Suprapubic skin (tissue), 4 donors: ENCODE data around the gene DGKZ. TPM values are rescaled to one million over a fixed set of nuclear protein-coding genes. Genes with fewer than 3 reads are reported as not detected.
"Not testable (repeated sequence)": the region's sequence is repeated elsewhere in the genome, so short reads cannot be mapped to it uniquely, and the experiment has no call there.

Experiments used
- DNase-seq, 2 donors: peaks; one replicate each; pipeline ENCODE4 v3.0.0-alpha.2; 2019; ENCODE audit warnings: low spot score in 2 of 2
- H3K27ac ChIP-seq: fragments of 200-600 bp; sonication (generic); one replicate; pipeline ENCODE4 v1.5.1; 2019
- H3K27me3 ChIP-seq: fragments of 200-600 bp; sonication (generic); one replicate; pipeline ENCODE4 v1.5.1; 2019
- H3K36me3 ChIP-seq: fragments of 200-600 bp; sonication (generic); one replicate; pipeline ENCODE4 v1.5.1; 2019
- H3K4me1 ChIP-seq: fragments of 200-600 bp; sonication (generic); one replicate; pipeline ENCODE4 v1.5.1; 2019
- H3K4me3 ChIP-seq: fragments of 200-600 bp; sonication (generic); one replicate; pipeline ENCODE4 v1.5.1; 2019; ENCODE audit warnings: mild to moderate bottlenecking
- H3K9me3 ChIP-seq: fragments of 200-600 bp; sonication (generic); one replicate; pipeline ENCODE4 v1.5.1; 2019
- EP300 ChIP-seq: sonication (generic); formaldehyde crosslinking; IDR thresholded peaks from one replicate; pipeline ENCODE4 v1.6.1; 2017; ENCODE audit warnings: antibody characterized with exemption
- POLR2A ChIP-seq, 2 donors: fragments of 450-650 bp; IDR thresholded peaks; one replicate each; pipeline ENCODE4 v1.6.1; 2017; ENCODE audit warnings: antibody characterized with exemption in 2 of 2, mild to moderate bottlenecking in 2 of 2, moderate library complexity in 2 of 2
- POLR2AphosphoS5 ChIP-seq, 3 donors: sonication (generic); formaldehyde crosslinking; IDR thresholded peaks; one replicate each; pipeline ENCODE4 v1.6.1; 2017; ENCODE audit warnings: antibody characterized with exemption in 3 of 3
- WGBS: methylation state at CpG from one replicate; pipeline ENCODE4 v1.1.5; 2018; 5-methylcytosine and 5-hydroxymethylcytosine counted together
- total RNA-seq, 4 donors: library from RNA; depleted of rRNA; stranded (reverse); fragments of >200 nt; gene quantifications; one replicate each; pipeline ENCODE4 v1.1.0, GENCODE V29; 2016
- TF ChIP-seq, protein P1 (sequence below), 2 donors: fragments of 200-600 bp in 1 of 2; fragments of 450-650 bp in 1 of 2; sonication (generic) in 1 of 2; IDR thresholded peaks; one replicate each; pipeline ENCODE4 v1.5.1; 2016 to 2019; ENCODE audit warnings: antibody characterized with exemption in 2 of 2, mild to moderate bottlenecking in 1 of 2, moderate library complexity in 1 of 2

The DGKZ gene
- total RNA-seq, 4 donors from 2014 or later = 60.5 to 91.0 (median 73.4) TPM

DNA sequence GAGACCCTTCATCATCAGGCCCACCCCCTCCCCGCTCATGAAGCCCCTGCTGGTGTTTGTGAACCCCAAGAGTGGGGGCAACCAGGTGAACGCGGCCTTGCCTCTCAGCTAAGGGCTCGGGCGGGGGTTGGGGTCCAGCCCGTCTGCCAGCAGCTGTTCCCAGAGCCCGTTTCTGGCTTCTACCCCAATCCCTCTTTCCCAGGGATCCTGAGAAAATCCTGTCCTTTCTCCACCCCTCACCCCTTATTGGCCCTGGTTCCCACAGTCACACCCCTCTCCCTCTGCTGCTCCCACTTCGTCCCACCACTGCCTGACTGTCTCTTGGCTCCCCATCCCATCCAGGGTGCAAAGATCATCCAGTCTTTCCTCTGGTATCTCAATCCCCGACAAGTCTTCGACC is 24.8 kb downstream of the DGKZ start:
- TF ChIP-seq, protein P1, sequence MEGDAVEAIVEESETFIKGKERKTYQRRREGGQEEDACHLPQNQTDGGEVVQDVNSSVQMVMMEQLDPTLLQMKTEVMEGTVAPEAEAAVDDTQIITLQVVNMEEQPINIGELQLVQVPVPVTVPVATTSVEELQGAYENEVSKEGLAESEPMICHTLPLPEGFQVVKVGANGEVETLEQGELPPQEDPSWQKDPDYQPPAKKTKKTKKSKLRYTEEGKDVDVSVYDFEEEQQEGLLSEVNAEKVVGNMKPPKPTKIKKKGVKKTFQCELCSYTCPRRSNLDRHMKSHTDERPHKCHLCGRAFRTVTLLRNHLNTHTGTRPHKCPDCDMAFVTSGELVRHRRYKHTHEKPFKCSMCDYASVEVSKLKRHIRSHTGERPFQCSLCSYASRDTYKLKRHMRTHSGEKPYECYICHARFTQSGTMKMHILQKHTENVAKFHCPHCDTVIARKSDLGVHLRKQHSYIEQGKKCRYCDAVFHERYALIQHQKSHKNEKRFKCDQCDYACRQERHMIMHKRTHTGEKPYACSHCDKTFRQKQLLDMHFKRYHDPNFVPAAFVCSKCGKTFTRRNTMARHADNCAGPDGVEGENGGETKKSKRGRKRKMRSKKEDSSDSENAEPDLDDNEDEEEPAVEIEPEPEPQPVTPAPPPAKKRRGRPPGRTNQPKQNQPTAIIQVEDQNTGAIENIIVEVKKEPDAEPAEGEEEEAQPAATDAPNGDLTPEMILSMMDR (IDR thresholded peaks at IDR 0.05) = no peak
- no peak for TF ChIP-seq POLR2A (IDR thresholded peaks at IDR 0.05)
- no peak overlapping the region for H3K27ac ChIP-seq
- DNase-seq = no peak
- peaks cover 84% of the 10 kb centered on the region for H3K36me3 ChIP-seq
- H3K9me3 ChIP-seq = no peaks in the 10 kb centered on the region
- H3K4me1 ChIP-seq = peaks cover 8% of the 10 kb centered on the region
- H3K4me3 ChIP-seq = no peak overlapping the region
- H3K27me3 ChIP-seq = no peaks in the 10 kb centered on the region
- 91% methylated on average over 8 of the region's 10 CpGs for WGBS

DNA sequence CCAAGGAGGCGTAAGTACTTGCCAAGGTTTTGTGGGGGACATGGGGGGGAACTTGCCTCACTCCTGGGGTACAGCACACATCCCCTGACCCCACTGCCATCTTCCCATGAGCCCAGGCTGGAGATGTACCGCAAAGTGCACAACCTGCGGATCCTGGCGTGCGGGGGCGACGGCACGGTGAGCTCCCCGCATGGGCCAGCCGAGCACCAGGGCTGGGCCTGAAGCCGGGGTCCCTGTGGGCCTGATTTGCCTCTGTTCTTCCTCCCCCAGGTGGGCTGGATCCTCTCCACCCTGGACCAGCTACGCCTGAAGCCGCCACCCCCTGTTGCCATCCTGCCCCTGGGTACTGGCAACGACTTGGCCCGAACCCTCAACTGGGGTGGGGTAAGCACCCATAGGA is 25.2 kb downstream of the DGKZ start:
- H3K9me3 ChIP-seq, H3K27ac ChIP-seq, DNase-seq, H3K4me3 ChIP-seq, H3K4me1 ChIP-seq, H3K27me3 ChIP-seq: not testable (repeated sequence)
- WGBS = 93% methylated on average over 6 of the region's 15 CpGs
- H3K36me3 ChIP-seq = peaks cover 88% of the 10 kb centered on the region

DNA sequence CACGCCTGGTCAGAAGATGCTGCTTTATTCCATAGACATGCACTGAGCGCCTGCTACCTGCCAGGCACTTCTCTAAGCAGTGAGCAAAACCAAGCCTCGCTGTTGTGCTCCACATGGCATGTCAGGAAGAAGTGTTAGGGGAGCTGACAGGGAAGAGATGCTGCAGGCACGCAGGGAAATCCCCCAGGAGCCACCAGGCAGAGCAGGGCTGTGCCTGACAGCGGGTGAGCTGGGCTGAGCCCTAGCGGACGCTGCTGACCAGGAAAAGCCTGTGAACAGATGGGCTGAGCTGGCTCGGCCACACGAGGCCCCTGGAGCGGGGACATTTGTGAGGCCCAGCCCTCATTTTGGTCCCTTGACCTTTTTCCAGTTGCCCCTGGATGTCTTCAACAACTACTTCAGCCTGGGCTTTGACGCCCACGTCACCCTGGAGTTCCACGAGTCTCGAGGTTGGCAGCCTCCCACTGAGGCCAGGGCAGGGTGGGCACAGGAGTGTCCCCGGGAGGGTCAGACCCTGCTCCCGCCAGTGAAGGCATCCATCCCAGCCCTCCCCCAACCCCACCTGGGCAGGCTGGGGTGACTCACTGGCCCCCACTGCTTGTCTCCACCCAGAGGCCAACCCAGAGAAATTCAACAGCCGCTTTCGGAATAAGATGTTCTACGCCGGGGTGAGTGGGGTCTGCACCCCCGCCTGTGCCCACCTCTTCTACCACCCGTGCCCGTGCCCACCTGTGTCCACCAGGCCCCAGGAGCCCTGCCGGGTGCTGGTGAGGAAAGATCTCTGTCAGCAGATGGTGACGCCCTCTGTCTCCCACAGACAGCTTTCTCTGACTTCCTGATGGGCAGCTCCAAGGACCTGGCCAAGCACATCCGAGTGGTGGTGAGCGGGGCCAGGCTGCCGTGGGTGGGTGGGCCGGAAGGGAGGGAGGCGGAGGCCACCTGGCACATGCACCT is 26.8 kb downstream of the DGKZ start:
- no peak for DNase-seq
- no peak overlapping the region for H3K27ac ChIP-seq
- 85% methylated on average over 29 of the region's 30 CpGs for WGBS
- peaks cover 91% of the 10 kb centered on the region for H3K36me3 ChIP-seq
- no peaks in the 10 kb centered on the region for H3K9me3 ChIP-seq
- H3K4me1 ChIP-seq = no peaks in the 10 kb centered on the region
- no peak overlapping the region for H3K4me3 ChIP-seq
- no peaks in the 10 kb centered on the region for H3K27me3 ChIP-seq
- TF ChIP-seq, protein P1 (IDR thresholded peaks at IDR 0.05) = no peak
- TF ChIP-seq POLR2A (IDR thresholded peaks at IDR 0.05) = no peak
- no peak for TF ChIP-seq POLR2AphosphoS5 (IDR thresholded peaks at IDR 0.05)
- TF ChIP-seq EP300 = no peak

DNA sequence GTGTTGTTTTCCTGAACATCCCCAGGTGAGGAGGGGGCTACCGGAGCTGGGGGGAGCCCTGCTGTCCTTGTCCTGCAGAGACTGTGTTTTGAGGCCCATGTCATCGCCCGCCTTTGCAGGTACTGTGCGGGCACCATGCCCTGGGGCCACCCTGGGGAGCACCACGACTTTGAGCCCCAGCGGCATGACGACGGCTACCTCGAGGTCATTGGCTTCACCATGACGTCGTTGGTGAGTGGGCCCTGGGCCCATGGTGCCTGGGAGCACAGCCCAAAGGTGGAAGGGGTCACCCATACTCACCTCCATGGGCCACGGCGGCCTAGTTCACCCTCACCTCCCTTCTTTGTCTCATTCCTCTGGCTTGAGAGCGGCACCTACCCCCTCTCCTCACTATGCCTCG is 27.6 kb downstream of the DGKZ start:
- peaks cover 3% of the 10 kb centered on the region for H3K4me1 ChIP-seq
- no peaks in the 10 kb centered on the region for H3K9me3 ChIP-seq
- DNase-seq = no peak
- peaks cover 85% of the 10 kb centered on the region for H3K36me3 ChIP-seq
- 90% methylated on average over 8 of the region's 15 CpGs for WGBS
- no peak overlapping the region for H3K4me3 ChIP-seq
- H3K27me3 ChIP-seq = no peaks in the 10 kb centered on the region
- no peak overlapping the region for H3K27ac ChIP-seq
- TF ChIP-seq, protein P1 (IDR thresholded peaks at IDR 0.05) = no peak
- TF ChIP-seq POLR2AphosphoS5 (IDR thresholded peaks at IDR 0.05) (no peak), POLR2A (IDR thresholded peaks at IDR 0.05) (no peak), EP300 (no peak)

DNA sequence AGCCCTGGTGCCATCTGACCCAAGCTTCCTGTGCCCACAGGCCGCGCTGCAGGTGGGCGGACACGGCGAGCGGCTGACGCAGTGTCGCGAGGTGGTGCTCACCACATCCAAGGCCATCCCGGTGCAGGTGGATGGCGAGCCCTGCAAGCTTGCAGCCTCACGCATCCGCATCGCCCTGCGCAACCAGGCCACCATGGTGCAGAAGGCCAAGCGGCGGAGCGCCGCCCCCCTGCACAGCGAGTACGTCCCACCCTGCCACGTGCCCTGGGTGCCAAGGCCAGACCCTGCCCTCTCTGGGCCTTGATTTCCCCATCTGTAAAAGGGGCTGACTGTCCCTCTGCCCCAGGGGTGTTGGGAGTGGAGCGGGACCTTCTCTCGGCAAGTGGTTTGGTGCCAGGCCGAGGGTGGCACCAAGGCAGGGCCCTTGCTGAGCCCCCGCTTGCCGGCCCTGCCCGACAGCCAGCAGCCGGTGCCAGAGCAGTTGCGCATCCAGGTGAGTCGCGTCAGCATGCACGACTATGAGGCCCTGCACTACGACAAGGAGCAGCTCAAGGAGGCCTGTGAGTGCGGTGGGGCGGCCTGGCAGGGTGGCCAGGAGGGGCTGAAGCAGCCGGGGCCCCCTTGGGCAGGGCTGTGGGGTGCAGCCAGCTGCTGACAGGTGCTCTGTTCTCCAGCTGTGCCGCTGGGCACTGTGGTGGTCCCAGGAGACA is 28.3 kb downstream of the DGKZ start:
- TF ChIP-seq, protein P1 (IDR thresholded peaks at IDR 0.05) = no peak
- TF ChIP-seq EP300 = no peak
- TF ChIP-seq POLR2AphosphoS5 (IDR thresholded peaks at IDR 0.05) = no peak
- Histone ChIP-seq H3K4me1 (peaks cover 9% of the 10 kb centered on the region), H3K36me3 (peaks cover 77% of the 10 kb centered on the region), H3K27ac (no peak overlapping the region), H3K9me3 (no peaks in the 10 kb centered on the region), H3K27me3 (no peaks in the 10 kb centered on the region), H3K4me3 (no peak overlapping the region)
- DNase-seq = no peak
- 94% methylated on average over 12 of the region's 38 CpGs for WGBS
